GM19397 (cell line): ENCODE results near the gene TMCC1.
"Not testable (repeated sequence)": the region's sequence is repeated elsewhere in the genome, so short reads cannot be mapped to it uniquely, and the experiment has no call there.

Experiments
- ATAC-seq: cut with Tn5 transposase; IDR thresholded peaks from one replicate; pipeline ENCODE4 v1.9.1; 2021; ENCODE audit warnings: mild to moderate bottlenecking, moderate library complexity; ENCODE audit not compliant: unreplicated experiment

Gene TMCC1

GRCh38 chr3:129734449-129734848 lies 159.1 kb downstream of the TMCC1 start:
- no peak for ATAC-seq

GRCh38 chr3:129732200-129732876 lies 161.2 kb downstream of the TMCC1 start:
- ATAC-seq, result no peak

DNA sequence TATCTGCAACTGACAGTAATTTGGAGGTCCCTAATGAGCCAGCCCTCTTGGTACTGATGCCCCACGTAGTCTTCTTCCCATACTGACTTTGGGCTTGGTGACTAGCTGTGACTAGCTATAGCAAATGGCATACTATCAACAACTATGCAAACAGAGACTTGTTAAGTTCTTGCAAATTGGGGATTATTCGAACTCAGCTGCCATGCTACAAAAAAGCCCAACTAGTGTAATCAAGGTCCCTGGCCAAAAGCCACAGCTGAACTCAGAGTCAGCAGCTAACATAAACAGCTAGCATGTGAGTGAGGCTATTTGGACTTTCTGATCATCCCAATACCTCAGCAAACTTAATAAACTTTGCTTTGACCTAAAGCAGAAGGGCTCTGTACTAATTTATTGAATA lies 165.8 kb downstream of the TMCC1 start:
- no peak for ATAC-seq

GRCh38 chr3:129723558-129724324 lies 169.8 kb downstream of the TMCC1 start:
- ATAC-seq, result no peak

GRCh38 chr3:129722527-129722926 lies 171.0 kb downstream of the TMCC1 start:
- no peak for ATAC-seq

DNA sequence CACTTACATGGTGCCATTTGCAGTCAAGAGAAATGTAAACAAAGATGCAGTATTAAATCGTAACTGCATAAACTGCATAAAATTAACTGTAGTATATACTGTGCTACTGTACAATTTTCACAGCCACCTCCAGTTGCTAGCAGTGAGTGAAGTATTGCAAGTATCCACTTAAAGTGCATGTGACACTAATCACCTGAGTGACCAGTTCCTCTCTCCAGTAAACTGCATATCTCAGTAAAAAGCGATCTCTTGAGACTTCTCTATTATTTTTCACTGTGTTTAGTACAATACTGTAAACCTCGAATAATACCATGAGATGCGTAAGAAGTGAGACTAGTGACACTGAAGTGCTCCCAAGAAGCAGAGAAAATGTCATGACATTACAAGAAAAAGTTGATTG lies 175.3 kb downstream of the TMCC1 start:
- ATAC-seq, result no peak

- ATAC-seq, result no peak
Observed at GRCh38 chr3:129715854-129716253, 177.7 kb downstream of the TMCC1 start.

GRCh38 chr3:129708328-129708861 lies 185.1 kb downstream of the TMCC1 start:
- ATAC-seq, result no peak

- ATAC-seq, result no peak
Observed at GRCh38 chr3:129705274-129705673, 188.2 kb downstream of the TMCC1 start.

DNA sequence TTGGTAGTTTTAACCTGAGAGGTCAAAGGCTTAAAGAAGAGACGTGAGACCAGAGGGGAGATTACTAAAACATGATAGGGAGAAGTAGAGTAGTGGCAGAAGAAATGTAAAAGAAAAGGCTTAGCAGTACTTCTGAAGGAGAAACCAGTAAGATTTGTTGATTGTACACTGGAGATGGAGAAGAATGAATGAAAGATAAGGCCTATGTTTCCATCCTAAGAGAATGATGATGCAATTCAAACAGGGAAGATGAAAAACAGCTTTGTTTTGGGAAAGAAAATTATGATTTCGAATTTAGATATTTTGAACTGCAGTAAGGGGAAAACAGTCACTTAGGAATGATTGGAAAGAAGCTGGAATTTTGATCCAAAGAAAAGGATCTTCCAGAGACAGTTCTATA lies 189.6 kb downstream of the TMCC1 start:
- ATAC-seq, result no peak

DNA sequence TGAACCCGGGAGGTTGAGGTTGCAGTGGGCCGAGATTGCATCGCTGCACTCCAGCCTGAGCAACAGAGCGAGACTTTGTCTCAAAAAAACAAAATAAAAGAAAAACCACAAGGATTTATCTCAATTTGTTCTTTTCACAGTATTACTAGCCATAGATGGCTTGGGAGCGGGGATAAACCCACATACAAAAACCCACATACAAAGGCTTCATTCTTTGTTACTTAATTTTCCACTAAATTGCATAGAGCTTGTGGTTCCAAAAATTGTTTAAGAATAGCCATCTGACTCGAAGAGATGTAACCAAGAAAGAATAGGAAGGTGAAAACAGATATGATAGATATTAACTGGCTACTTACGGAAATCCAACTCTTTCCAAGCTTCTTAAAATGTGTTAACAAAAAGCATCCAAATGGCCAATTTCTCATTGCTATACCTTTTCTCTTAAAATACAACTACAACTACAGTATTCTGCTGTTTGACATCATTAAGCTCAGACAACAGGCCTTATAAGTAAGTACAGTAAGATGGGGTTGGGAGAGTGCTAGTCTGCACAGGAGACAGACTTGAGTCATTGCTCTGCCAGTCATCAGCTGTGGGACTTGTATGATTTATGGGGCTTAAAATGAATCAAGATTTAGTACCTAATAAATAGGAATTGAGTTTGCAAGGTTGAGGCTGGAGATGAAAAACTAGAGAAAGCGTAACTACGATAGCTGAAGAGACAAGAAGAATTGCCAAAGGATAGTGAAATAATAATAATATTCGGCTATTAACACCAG lies 190.4 kb downstream of the TMCC1 start:
- no peak for ATAC-seq

DNA sequence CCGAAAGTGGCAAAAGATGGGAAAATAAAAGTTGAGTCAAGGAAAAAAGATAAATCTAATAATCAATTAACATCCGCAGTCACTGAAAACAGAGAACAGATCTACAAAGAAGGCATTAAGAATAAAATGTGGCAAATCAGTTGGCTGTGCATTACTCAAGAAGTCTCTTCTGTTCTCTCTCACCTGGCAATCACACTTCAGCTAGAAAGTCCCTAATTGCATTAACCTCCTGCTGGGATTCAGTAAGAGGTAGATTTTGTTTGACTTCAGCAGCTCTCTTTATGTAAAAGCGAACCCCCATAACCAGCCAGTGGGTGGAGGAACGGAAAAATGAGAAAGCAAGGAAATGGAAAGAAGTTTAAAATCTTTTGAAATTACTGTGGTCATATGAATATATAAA lies 192.3 kb downstream of the TMCC1 start:
- no peak for ATAC-seq

DNA sequence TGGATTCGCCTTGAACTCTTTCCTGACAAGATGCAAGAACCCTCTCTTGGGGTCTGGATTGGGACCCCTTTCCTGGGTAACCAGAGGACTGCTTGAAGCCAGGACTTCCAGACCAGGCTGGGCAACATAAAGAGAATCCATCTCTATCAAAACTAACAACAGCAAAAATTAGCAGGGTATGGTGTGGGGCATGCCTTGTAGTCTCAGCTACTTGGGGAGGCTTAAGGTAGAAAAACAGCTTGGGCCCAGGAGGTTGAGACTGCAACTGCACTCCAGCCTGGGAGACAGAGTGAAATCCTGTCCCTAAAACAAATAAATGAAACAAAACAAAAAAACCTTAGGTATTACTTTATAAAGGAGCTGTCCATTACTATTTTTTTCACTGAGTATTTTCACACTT lies 193.9 kb downstream of the TMCC1 start:
- no peak for ATAC-seq

DNA sequence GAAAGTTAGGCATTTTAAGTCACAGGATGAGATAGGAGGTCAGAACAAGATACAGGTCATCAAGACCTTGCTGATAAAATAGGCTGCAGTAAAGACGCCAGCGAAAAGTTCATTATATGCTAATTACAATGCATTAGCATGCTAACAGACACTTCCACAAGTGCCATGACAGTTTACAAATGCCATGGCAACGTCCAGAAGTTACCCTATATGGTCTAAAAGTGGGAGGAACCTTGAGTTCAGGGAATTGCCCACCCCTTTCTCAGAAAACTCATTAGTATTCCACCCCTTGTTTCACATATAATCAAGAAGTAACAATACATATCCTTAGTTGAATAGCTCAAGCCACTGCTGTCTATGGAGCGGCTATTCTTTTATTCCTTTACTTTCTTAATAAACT lies 194.3 kb downstream of the TMCC1 start:
- no peak for ATAC-seq

GRCh38 chr3:129697229-129697969 lies 196.1 kb downstream of the TMCC1 start:
- ATAC-seq, result no peak

DNA sequence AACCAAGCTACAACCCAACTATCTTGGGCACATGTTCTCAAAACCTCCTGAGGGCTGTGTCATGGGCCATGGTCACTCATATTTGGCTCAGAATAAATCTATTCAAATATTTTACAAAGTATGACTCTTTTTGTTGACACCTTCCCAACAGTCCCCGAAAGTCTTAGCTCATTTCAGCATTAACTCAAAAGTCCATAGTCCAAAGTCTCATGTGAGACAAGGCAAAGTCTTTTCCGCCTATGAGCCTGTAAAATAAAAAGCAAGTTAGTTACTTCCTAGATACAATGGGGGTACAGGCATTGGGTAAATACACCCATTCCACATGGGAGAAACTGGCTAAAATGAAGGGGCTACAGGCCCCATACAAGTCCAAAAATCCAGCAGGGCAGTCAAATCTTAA lies 197.1 kb downstream of the TMCC1 start:
- not testable (repeated sequence) for ATAC-seq

DNA sequence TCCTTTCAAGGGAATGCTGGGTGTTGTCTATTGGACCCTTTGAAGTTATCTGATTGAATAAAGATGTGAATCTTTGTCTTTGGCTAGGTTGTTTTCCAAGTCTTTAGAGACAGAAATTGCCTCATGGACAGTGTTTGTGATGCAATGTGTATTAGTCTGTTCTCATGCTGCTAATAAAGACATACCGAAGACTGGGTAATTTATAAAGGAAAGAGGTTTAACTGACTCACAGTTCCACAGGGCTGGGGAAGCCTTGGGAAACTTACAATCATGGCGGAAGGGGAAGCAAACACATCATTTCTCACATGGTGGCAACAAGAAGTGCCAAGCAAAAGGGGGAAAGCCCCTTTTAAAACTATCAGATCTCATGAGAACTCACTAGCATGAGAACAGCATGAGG lies 198.3 kb downstream of the TMCC1 start:
- no peak for ATAC-seq

- no peak for ATAC-seq
Observed at GRCh38 chr3:129694228-129694627, 199.3 kb downstream of the TMCC1 start.

DNA sequence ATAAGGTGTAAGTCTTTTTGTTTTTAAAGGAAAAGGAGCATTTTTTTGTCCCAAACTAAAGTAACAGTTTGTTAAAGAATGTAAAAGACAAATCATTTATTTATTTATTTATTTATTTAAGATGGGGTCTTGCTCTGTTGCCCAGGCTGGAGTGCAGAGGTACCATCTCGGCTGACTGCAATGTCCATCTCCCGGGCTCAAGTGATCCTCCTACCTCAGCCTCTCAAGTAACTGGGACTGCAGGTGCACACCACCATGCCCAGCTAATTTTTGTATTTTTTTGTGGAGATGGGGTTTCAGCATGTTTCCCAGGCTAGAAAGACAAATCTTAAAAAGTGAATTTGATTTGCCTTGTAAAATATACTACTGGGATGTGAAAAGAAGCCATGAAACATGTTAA lies 200.8 kb downstream of the TMCC1 start:
- ATAC-seq, result no peak

DNA sequence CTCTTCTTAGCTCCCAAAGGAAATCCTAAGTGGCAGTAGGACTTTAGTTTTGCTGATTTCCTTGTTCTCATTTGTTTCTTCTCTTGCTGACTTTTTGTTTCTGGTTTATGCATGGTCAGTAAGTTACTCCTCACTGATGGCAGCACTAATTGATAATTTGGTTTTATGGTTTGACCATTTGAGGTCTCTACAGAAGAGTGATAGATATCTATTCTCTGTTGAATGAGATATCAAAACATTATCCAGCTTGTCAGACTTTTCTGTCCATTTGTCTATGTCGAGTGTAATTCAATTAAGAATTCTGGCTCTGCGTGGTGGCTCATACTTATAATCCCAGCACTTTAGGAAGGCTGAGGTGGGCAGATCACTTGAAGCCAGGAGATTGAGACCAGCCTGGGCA lies 202.5 kb downstream of the TMCC1 start:
- no peak for ATAC-seq

GRCh38 chr3:129690406-129690805 lies 203.1 kb downstream of the TMCC1 start:
- no peak for ATAC-seq
